ENCODE results near the gene PSORS1C1.
"Not testable (repeated sequence)": the region's sequence is repeated elsewhere in the genome, so short reads cannot be mapped to it uniquely, and the experiment has no call there.

GRCh38 chr6:31164475-31165063 lies 50.0 kb downstream of the PSORS1C1 start:
- not testable (repeated sequence) for TF ChIP-seq CTCF, EZH2phosphoT487 (IDR thresholded peaks at IDR 0.05)

All from neural progenitor cell (in vitro differentiated cells).